Measurements from ENCODE around the gene KIF4A.

DNA sequence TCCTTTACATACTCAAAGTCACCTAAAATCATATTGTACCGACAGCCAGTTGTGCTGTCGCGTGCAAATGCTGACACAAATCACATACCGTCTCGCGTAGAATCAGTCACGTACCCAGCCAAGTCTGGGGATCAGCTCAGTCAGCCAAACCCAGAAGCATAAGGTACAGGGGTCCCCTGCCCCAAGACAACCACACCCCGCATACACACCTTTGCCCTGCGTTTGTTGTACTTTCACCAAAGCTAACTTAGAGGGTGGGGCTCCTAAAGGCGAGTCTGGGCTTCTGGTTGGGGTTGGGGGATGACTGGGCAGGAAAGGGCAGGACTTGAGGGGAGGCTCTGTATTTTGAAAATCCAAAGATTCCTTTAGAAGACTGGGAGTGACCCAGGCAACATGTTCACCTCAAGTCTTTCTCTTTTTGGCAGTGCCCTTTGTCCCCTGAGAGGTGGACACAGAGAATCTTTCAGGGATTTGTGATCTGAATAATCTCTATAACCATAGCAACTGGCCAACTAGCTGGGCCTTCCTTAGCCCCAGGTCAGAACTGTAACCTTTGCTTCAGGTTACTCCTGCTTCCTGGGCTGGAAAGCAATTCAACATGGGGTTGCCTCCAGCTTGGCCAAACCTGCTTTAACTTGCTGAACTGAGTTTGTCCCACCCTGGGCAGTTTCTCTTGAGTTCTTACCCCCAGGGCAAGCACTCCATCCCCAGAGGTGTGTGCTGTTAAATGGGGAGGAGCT, 134.2 kb downstream of the KIF4A start:
- TF ChIP-seq CTCF (IDR thresholded peaks at IDR 0.05) (no peak), POLR2A (IDR thresholded peaks at IDR 0.05) (no peak), POLR2AphosphoS5 (IDR thresholded peaks at IDR 0.05) (no peak), EP300 (IDR thresholded peaks at IDR 0.05; ENCODE audit: low read depth) (no peak)
